Skin epidermis (tissue), 12 donors: ENCODE data around the gene USP17L13.
"Not testable (repeated sequence)": the region's sequence is repeated elsewhere in the genome, so short reads cannot be mapped to it uniquely, and the experiment has no call there.

ENCODE experiments used
- H3K27ac ChIP-seq, 21 experiments: fragments of 200-600 bp; sonication (generic) in 11 of 21; one replicate each; pipeline ENCODE4 v1.5.0; 2020; ENCODE audit warnings: mild to moderate bottlenecking in 3 of 21, inconsistent platforms in 2 of 21, moderate library complexity in 2 of 21
- H3K4me3 ChIP-seq, 7 experiments: fragments of 200-600 bp; sonication (generic) in 2 of 7; one replicate each; pipeline ENCODE4 v1.5.0; 2020; ENCODE audit warnings: inconsistent platforms in 2 of 7, mild to moderate bottlenecking in 2 of 7, moderate library complexity in 1 of 7

Gene USP17L13

GRCh38 chr4:9224596-9224995 lies at the start of gene USP17L13:
USP17L13 (plus strand) TSS chr4:9224896; CDS start chr4:9224896, 0 bp downstream.
- H3K27ac ChIP-seq, H3K4me3 ChIP-seq: not testable (repeated sequence)

- not testable (repeated sequence) for H3K4me3 ChIP-seq, H3K27ac ChIP-seq
Measured at GRCh38 chr4:9210357-9210756, 14.3 kb upstream of the USP17L13 start, which contains the start of gene USP17L10. USP17L10 (plus strand) TSS chr4:9210657; CDS start chr4:9210657, 0 bp downstream.

GRCh38 chr4:9214701-9215100 lies 10.0 kb upstream of the USP17L13 start:
- not testable (repeated sequence) for H3K27ac ChIP-seq, H3K4me3 ChIP-seq

GRCh38 chr4:9215105-9215504 lies 9.6 kb upstream of the USP17L13 start, which contains the start of gene USP17L11:
USP17L11 (plus strand) TSS chr4:9215405; CDS start chr4:9215405, 0 bp downstream.
- H3K27ac ChIP-seq, H3K4me3 ChIP-seq: not testable (repeated sequence)

GRCh38 chr4:9219852-9220251 lies 4.8 kb upstream of the USP17L13 start, which contains the start of gene USP17L12:
USP17L12 (plus strand) TSS chr4:9220152; CDS start chr4:9220152, 0 bp downstream.
- not testable (repeated sequence) for H3K4me3 ChIP-seq, H3K27ac ChIP-seq

GRCh38 chr4:9230249-9230648 lies 5.6 kb downstream of the USP17L13 start:
- H3K27ac ChIP-seq, H3K4me3 ChIP-seq: not testable (repeated sequence)

GRCh38 chr4:9234085-9234484 lies 9.4 kb downstream of the USP17L13 start, which contains the start of gene USP17L15:
USP17L15 (plus strand) TSS chr4:9234385; CDS start chr4:9234385, 0 bp downstream.
- H3K27ac ChIP-seq, H3K4me3 ChIP-seq: not testable (repeated sequence)

GRCh38 chr4:9238461-9238860 lies 13.8 kb downstream of the USP17L13 start:
- not testable (repeated sequence) for H3K4me3 ChIP-seq, H3K27ac ChIP-seq

GRCh38 chr4:9243579-9243978 lies 18.9 kb downstream of the USP17L13 start, which contains the start of gene USP17L17:
USP17L17 (plus strand) TSS chr4:9243879; CDS start chr4:9243879, 0 bp downstream.
- H3K4me3 ChIP-seq, H3K27ac ChIP-seq: not testable (repeated sequence)

GRCh38 chr4:9247953-9248680 lies 23.4 kb downstream of the USP17L13 start, which contains the start of gene USP17L18:
USP17L18 (plus strand) TSS chr4:9248630; CDS start chr4:9248630, 0 bp downstream.
- not testable (repeated sequence) for H3K4me3 ChIP-seq, H3K27ac ChIP-seq

GRCh38 chr4:9253078-9253477 lies 28.4 kb downstream of the USP17L13 start, which contains the start of gene USP17L19:
USP17L19 (plus strand) TSS chr4:9253378; CDS start chr4:9253378, 0 bp downstream.
- H3K27ac ChIP-seq, H3K4me3 ChIP-seq: not testable (repeated sequence)

- not testable (repeated sequence) for H3K27ac ChIP-seq, H3K4me3 ChIP-seq
Measured at GRCh38 chr4:9257824-9258223, 33.1 kb downstream of the USP17L13 start, which contains the start of gene USP17L20. USP17L20 (plus strand) TSS chr4:9258124; CDS start chr4:9258124, 0 bp downstream.

GRCh38 chr4:9262572-9262971 lies 37.9 kb downstream of the USP17L13 start, which contains the start of gene USP17L21:
USP17L21 (plus strand) TSS chr4:9262872; CDS start chr4:9262872, 0 bp downstream.
- H3K4me3 ChIP-seq, result not testable (repeated sequence)

GRCh38 chr4:9267319-9267718 lies 42.6 kb downstream of the USP17L13 start, which contains the start of gene USP17L22:
USP17L22 (plus strand) TSS chr4:9267619; CDS start chr4:9267619, 0 bp downstream.
- not testable (repeated sequence) for H3K27ac ChIP-seq, H3K4me3 ChIP-seq

More at GRCh38 chr4:9262572-9262971, 37.9 kb downstream of the USP17L13 start, which contains the start of gene USP17L21:
- H3K27ac ChIP-seq, result not testable (repeated sequence)

GRCh38 chr4:9271719-9272118 lies 47.0 kb downstream of the USP17L13 start:
- H3K4me3 ChIP-seq, H3K27ac ChIP-seq: not testable (repeated sequence)
